Immature natural killer cell (primary cell): ENCODE measurements around the gene USP31. TPM values are rescaled to one million over a fixed set of nuclear protein-coding genes. Genes with fewer than 3 reads are reported as not detected.
A peak's percentile ranks its signal among the peaks of the same experiment; 100 is the strongest.
"Not testable (repeated sequence)": the region's sequence is repeated elsewhere in the genome, so short reads cannot be mapped to it uniquely, and the experiment has no call there.

Source experiments
- DNase-seq, 3 donors: peaks; one replicate each; pipeline ENCODE4 v3.0.0; 2022; ENCODE audit warnings: mixed read lengths in 1 of 3
- H3K27ac Mint-ChIP-seq, 6 donors: one replicate each; pipeline ENCODE4 v1.8.0; 2020; ENCODE audit warnings: mixed read lengths in 6 of 6, mild to moderate bottlenecking in 5 of 6, inconsistent platforms in 4 of 6, moderate library complexity in 3 of 6
- H3K27me3 Mint-ChIP-seq, 3 donors: one replicate each; pipeline ENCODE4 v1.8.0; 2020 to 2021; ENCODE audit warnings: low read depth in 3 of 3, mild to moderate bottlenecking in 3 of 3, mixed read lengths in 3 of 3, moderate library complexity in 3 of 3, inconsistent platforms in 1 of 3
- H3K36me3 Mint-ChIP-seq, 3 donors: one replicate each; pipeline ENCODE4 v1.8.0; 2020; ENCODE audit warnings: mixed read lengths in 3 of 3, inconsistent platforms in 2 of 3, mild to moderate bottlenecking in 2 of 3
- H3K4me1 Mint-ChIP-seq, 2 donors: one replicate each; pipeline ENCODE4 v1.8.0; 2020; ENCODE audit warnings: inconsistent platforms in 2 of 2, mild to moderate bottlenecking in 2 of 2, mixed read lengths in 2 of 2, moderate library complexity in 1 of 2
- H3K4me3 Mint-ChIP-seq, 5 donors: one replicate each; pipeline ENCODE4 v1.8.0; 2020; ENCODE audit warnings: mild to moderate bottlenecking in 5 of 5, mixed read lengths in 5 of 5, inconsistent platforms in 3 of 5, moderate library complexity in 3 of 5
- H3K9me3 Mint-ChIP-seq, 6 donors: one replicate each; pipeline ENCODE4 v1.8.0; 2020; ENCODE audit warnings: mild to moderate bottlenecking in 6 of 6, mixed read lengths in 6 of 6, inconsistent platforms in 4 of 6, moderate library complexity in 3 of 6
- polyA plus RNA-seq, 3 donors: library from polyadenylated mRNA; unstranded; fragments of 300-500 nt; fragmentation: Illumina TruSeq; gene quantifications; one replicate each; pipeline ENCODE4 v1.2.3, GENCODE V29; 2021

The USP31 gene
- polyA plus RNA-seq, 3 donors from 2014 or later, result 0.31 to 0.53 (median 0.49) TPM

DNA sequence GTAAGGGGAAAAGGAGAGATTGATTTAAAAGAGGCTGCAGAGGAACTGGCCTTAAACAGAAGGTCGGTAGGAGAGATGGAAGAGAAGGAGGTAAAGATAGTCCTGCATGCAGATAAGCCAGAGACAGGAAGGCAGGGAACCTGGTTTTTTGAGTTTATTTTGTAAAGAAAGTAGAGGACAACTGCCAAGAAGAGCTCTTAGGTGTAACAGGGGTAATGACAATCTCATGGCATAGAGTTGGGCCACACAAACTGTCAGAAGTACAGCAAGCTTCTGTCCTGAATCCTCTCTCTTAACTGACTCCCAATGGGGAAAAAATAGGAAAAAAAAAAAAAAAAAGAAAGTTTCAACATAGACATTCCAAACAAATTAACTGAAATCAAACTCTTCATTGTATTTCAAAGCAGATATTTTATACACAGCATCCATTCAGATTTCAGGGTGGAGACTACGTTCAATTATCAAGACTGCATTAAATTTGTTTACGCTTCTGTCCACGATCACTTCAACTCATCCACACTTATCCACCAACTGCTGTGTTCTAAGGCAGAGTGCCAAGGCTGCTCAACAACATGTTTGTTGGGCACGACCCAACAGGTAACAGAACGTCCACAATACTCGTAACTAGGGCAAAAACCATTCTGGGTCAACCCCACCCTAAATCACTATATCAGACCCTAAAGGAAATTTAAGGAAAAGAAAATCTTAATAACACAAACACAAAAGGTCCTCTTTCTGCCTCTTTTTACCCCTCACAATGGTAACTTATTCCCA is 34.9 kb downstream of the USP31 start:
- no peak for DNase-seq
- H3K4me1 Mint-ChIP-seq, result no peaks in the 10 kb centered on the region
- no peaks in the 10 kb centered on the region for H3K9me3 Mint-ChIP-seq
- no peaks in the 10 kb centered on the region for H3K27me3 Mint-ChIP-seq
- H3K36me3 Mint-ChIP-seq, result peaks cover 0 to 4% (median 0%) of the 10 kb centered on the region in 3 donors
- no peak overlapping the region for H3K4me3 Mint-ChIP-seq
- H3K27ac Mint-ChIP-seq, result no peak overlapping the region

- Mint-ChIP-seq H3K27ac (no peak overlapping the region), H3K36me3 (peaks cover 0 to 4% (median 2%) of the 10 kb centered on the region in 3 donors), H3K4me1 (no peaks in the 10 kb centered on the region), H3K9me3 (no peaks in the 10 kb centered on the region), H3K4me3 (no peak overlapping the region), H3K27me3 (no peaks in the 10 kb centered on the region)
- no peak for DNase-seq
Measured at GRCh38 chr16:23113185-23113584, 36.1 kb downstream of the USP31 start.

DNA sequence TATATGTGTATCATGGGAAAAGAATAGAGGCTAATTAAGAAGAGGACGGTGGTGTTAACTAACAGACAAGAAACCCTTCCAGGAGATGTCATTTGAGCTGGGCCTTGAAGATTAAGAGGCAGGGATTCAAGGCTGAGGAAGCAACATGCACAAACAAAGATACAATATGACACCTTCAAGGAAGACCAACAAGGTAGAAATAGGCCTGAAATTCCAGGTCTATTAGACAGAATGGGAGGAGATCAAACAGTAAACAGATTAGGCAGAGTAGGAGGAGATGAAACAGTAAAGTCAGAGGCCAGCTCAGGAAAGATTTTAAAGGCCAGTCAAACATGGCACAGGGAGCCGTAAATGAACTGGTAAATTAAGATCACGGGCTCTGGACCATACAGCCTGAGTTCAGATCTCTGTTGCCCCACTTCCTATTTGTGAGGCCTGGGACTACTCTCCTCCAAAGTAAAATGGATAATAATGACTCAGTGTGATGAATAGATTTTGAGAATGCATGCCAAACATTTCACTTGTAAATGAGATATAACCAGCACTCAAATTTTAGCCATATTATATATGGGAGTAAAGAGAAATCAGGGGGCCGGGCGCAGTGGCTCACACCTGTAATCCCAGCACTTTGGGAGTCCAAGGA is 38.9 kb downstream of the USP31 start:
- DNase-seq, result no peak
- Mint-ChIP-seq H3K4me1 (no peaks in the 10 kb centered on the region), H3K9me3 (no peaks in the 10 kb centered on the region), H3K36me3 (peaks cover 5 to 11% (median 6%) of the 10 kb centered on the region in 3 donors), H3K4me3 (no peak overlapping the region), H3K27ac (no peak overlapping the region), H3K27me3 (no peaks in the 10 kb centered on the region)

DNA sequence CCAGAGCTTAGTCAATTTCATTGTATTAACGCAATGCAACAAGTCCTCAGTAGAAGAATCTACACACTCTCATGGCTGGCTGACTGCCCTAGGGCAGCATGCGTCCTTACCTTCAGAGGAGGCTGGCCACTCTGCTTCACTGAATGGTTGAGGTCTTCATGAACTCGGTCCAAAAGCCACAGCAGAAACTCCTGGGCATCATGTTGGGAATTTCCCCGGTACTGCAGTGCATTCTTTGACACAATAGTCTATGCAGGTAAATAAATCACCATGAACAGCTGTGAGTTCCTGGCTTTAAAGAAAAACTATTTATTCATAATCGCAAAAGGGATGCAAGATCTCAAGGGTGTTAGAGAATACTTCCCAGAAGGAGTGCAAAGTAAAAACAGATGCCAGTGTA is 41.3 kb downstream of the USP31 start:
- no peaks in the 10 kb centered on the region for H3K27me3 Mint-ChIP-seq
- no peaks in the 10 kb centered on the region for H3K4me1 Mint-ChIP-seq
- no peak overlapping the region for H3K27ac Mint-ChIP-seq
- H3K36me3 Mint-ChIP-seq, result peaks cover 7 to 13% (median 11%) of the 10 kb centered on the region in 3 donors
- no peaks in the 10 kb centered on the region for H3K9me3 Mint-ChIP-seq
- H3K4me3 Mint-ChIP-seq, result no peak overlapping the region
- DNase-seq, result no peak

GRCh38 chr16:23107117-23107516 is 42.1 kb downstream of the USP31 start:
- no peaks in the 10 kb centered on the region for H3K9me3 Mint-ChIP-seq
- H3K4me3 Mint-ChIP-seq, result no peak overlapping the region
- no peak overlapping the region for H3K27ac Mint-ChIP-seq
- no peaks in the 10 kb centered on the region for H3K4me1 Mint-ChIP-seq
- no peak for DNase-seq
- no peaks in the 10 kb centered on the region for H3K27me3 Mint-ChIP-seq
- peaks cover 7 to 13% (median 11%) of the 10 kb centered on the region in 3 donors for H3K36me3 Mint-ChIP-seq

DNA sequence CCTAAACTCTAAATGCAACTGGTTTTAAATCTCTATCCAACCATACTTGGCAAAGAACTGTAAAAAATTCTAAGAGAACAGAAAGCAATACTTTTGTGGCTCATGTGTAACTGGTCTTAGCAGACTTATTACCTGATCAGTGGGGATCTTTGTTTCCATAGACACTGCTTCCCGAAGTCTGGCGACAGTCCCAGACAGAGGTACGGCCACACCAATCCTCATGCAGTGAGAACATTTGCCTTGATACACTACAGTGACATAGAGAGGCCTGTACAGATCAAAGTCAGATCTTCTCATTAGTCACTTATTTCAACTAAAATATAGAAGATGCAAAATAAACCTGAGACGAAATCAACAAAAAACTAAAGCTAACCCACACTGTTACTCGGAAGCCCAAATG is 43.9 kb downstream of the USP31 start:
- H3K27ac Mint-ChIP-seq, result no peak overlapping the region
- H3K4me1 Mint-ChIP-seq, result no peaks in the 10 kb centered on the region
- peaks cover 11 to 17% (median 14%) of the 10 kb centered on the region in 3 donors for H3K36me3 Mint-ChIP-seq
- no peaks in the 10 kb centered on the region for H3K27me3 Mint-ChIP-seq
- no peaks in the 10 kb centered on the region for H3K9me3 Mint-ChIP-seq
- DNase-seq, result no peak
- H3K4me3 Mint-ChIP-seq, result no peak overlapping the region

DNA sequence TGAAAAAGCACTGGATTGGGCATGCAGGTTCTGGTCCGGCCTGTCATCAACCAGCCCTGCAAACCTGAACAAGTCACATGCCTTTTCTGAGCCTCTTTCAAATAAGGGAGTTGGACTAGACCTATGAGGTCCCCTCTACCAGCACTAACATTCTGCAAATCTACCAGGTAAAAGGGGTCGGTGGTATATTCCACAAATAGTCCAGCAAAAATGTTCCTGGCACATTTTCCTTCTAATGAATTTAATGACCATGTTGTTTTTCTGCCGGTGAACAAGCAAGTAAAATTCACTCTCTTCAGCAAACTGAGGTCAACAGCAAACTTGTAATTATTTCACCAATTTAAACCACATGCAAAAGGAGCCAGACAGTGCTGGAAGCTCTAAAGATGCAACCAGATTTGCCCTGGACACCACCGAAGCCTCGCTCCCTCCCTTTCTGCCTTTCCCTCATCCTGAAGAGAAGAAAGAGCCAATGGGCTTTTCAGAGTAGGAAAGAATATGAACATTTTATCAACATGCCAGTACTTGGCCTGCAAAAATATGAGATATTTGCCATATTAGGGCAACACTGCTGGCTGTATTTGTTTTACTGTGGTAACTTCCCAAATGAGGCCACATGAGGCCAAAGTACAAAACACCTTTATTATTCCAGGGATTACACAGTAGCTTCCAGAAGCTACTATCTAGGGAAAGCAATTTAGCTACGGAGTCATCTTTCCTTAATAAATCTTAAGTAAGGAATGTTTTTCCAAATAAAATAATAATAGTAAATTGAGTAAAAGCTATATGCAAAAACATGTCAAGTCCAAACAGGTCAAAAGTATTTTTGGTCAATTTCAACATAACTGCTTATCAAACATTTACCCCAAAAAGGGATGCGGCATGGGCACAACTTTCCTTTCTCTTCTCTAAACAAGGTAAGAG is 45.0 kb downstream of the USP31 start:
- H3K36me3 Mint-ChIP-seq, result peaks cover 14 to 23% (median 21%) of the 10 kb centered on the region in 3 donors
- no peaks in the 10 kb centered on the region for H3K9me3 Mint-ChIP-seq
- H3K27ac Mint-ChIP-seq, result no peak overlapping the region
- DNase-seq, result no peak
- no peak overlapping the region for H3K4me3 Mint-ChIP-seq
- no peaks in the 10 kb centered on the region for H3K27me3 Mint-ChIP-seq
- no peaks in the 10 kb centered on the region for H3K4me1 Mint-ChIP-seq

DNA sequence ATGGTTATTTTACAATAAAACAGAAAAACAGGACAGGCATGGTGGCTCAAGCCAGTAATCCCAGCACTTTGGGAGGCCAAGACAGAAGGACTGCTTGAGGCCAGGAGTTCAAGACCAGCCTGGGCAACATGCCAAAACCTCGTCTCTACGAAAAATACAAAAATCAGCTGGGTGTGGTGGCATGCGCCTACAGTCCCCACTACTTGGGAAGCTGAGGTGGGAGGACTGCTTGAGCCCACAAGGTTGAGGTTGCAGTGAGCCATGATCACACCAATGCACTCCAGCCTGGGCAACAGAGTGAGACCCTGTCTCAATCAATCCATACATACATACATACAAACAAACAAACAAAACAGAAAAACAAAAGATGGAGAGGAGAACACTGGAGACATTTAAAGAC is 45.6 kb downstream of the USP31 start:
- no peak overlapping the region for H3K27ac Mint-ChIP-seq

GRCh38 chr16:23101012-23101550 is 48.2 kb downstream of the USP31 start:
- H3K4me3 Mint-ChIP-seq, result no peak overlapping the region
- H3K9me3 Mint-ChIP-seq, result no peaks in the 10 kb centered on the region
- no peak overlapping the region for H3K27ac Mint-ChIP-seq
- H3K27me3 Mint-ChIP-seq, result no peaks in the 10 kb centered on the region
- peaks cover 14 to 32% (median 24%) of the 10 kb centered on the region in 3 donors for H3K36me3 Mint-ChIP-seq
- H3K4me1 Mint-ChIP-seq, result peaks cover 13 to 14% of the 10 kb centered on the region in 2 donors
- no peak for DNase-seq

More for the DNA sequence above, 45.6 kb downstream of the USP31 start:
- peaks cover 14 to 28% (median 27%) of the 10 kb centered on the region in 3 donors for H3K36me3 Mint-ChIP-seq
- H3K27me3 Mint-ChIP-seq, result no peaks in the 10 kb centered on the region
- no peak for DNase-seq
- no peaks in the 10 kb centered on the region for H3K9me3 Mint-ChIP-seq
- H3K4me1 Mint-ChIP-seq, result no peaks in the 10 kb centered on the region
- no peak overlapping the region for H3K4me3 Mint-ChIP-seq

DNA sequence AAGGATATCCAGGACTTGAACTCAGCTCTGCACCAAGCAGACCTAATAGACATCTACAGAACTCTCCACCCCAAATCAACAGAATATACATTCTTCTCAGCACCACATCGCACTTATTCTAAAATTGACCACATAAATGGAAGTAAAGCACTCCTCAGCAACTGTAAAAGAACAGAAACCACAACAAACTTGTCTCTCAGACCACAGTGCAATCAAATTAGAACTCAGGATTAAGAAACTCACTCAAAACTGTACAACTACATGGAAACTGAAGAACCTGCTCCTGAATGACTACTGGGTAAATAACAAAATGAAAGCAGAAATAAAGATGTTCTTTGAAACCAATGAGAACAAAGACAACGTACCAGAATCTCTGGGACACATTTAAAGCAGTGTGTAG is 52.8 kb downstream of the USP31 start:
- Mint-ChIP-seq H3K4me3 (peak overlapping the region; percentile 43 to 75 (median 64)), H3K27ac (peak overlapping the region; percentile 15 to 74 (median 70)), H3K4me1 (peaks cover 25 to 31% of the 10 kb centered on the region in 2 donors), H3K36me3 (peaks cover 19 to 48% (median 33%) of the 10 kb centered on the region in 3 donors)
- DNase-seq, result peak in 2 of 3 donors; percentile 5
- not testable (repeated sequence) for H3K27me3 Mint-ChIP-seq, H3K9me3 Mint-ChIP-seq

DNA sequence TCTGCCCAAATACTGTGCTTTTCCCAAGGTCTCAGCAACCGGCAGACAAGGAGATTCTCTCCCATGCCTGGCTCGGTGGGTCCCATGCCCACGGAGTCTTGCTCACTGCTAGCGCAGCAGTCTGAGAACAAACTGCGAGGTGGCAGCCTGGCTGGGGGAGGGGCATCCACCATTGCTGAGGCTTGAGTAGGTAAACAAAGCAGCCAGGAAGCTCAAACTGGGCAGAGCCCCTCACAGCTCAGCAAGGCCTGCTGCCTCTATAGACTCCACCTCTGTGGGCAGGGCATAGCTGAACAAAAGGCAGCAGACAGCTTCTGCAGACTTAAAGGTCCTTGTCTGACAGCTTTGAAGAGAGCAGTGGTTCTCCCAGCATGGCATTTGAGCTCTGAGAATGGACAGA is 55.1 kb downstream of the USP31 start:
- H3K27ac Mint-ChIP-seq, H3K27me3 Mint-ChIP-seq, H3K9me3 Mint-ChIP-seq, DNase-seq, H3K4me3 Mint-ChIP-seq: not testable (repeated sequence)
- H3K4me1 Mint-ChIP-seq, result peaks cover 25 to 31% of the 10 kb centered on the region in 2 donors
- H3K36me3 Mint-ChIP-seq, result peaks cover 26 to 55% (median 30%) of the 10 kb centered on the region in 3 donors

GRCh38 chr16:23092801-23093117 is 56.5 kb downstream of the USP31 start:
- Mint-ChIP-seq H3K27ac (no peak overlapping the region), H3K27me3 (peaks cover under 1 to 6% (median 2%) of the 10 kb centered on the region in 3 donors), H3K9me3 (no peaks in the 10 kb centered on the region), H3K36me3 (peaks cover 26 to 55% (median 32%) of the 10 kb centered on the region in 3 donors), H3K4me1 (peaks cover 25 to 31% of the 10 kb centered on the region in 2 donors), H3K4me3 (no peak overlapping the region)
- no peak for DNase-seq

DNA sequence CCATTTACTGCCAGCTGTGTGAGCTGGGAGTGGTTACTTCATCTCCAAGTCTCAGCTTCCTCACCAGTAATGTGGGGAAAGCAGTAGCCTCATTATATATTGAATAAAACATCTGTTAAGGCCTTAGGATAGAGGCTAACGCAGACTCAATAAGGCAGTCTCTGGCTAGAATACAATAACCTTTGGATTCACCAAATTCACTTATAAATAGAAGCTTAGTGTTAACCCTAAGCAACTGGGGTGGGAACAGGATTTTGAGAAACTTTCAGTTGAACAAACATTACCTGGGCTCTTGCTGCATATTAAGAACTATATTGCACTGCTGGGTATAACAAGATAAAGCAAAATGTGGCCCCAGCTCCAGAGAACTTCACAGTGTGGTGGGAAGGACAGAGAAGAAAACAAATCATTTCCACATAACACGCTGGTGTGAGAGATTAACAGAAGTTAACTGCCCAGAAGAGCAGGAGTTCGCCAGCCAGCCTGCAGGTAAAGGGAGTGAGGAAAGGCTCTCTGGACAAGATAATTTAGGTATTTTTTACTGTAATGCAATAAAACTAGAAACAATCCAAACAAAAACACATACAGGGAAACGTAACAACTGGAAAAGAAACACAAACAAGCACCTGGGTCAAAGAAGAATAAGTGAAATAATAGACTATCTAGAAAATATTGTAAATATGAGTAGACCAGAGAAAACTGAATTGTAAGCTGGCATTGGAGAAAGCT is 57.0 kb downstream of the USP31 start:
- Mint-ChIP-seq H3K27me3 (peaks cover 2 to 6% (median 2%) of the 10 kb centered on the region in 3 donors), H3K4me3 (no peak overlapping the region), H3K4me1 (peaks cover 24 to 29% of the 10 kb centered on the region in 2 donors), H3K9me3 (no peaks in the 10 kb centered on the region), H3K27ac (no peak overlapping the region), H3K36me3 (peaks cover 29 to 58% (median 32%) of the 10 kb centered on the region in 3 donors)
- DNase-seq, result no peak
